ENCODE measurements around the gene LTO1.

DNA sequence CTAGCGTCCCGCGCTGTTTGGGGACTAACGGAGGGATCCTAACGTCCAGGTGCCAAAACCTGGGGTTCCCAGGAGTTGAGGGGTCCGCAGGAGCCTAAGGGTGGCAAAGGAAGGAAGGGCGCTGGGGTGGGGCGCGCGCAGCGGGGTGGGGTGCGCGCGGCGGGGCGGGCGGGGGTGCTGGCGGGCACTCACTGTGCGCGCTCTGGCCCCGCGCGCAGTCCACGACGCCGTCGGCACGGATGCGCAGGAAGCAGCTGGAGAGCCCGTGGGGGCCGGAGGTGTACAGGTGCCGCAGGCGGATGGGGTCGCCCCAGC is 28.3 kb upstream of the LTO1 start:
- TF ChIP-seq GATA2 (IDR thresholded peaks at IDR 0.05; ENCODE audit: low read depth, low read length) (no peak), GATA3 (IDR thresholded peaks at IDR 0.05; ENCODE audit: low read depth, low read length) (no peak)

Measured in SH-SY5Y (cell line).